SH-SY5Y (cell line): ENCODE measurements around the gene KIFC3.

Experiments
- GATA2 ChIP-seq: IDR thresholded peaks from 2 replicates; pipeline ENCODE4 v1.6.1; 2011; ENCODE audit warnings: mild to moderate bottlenecking, low read depth, low read length
- GATA3 ChIP-seq: IDR thresholded peaks from 2 replicates; pipeline ENCODE4 v1.6.1; 2011; ENCODE audit warnings: low read depth, mild to moderate bottlenecking, low read length, moderate library complexity

DNA sequence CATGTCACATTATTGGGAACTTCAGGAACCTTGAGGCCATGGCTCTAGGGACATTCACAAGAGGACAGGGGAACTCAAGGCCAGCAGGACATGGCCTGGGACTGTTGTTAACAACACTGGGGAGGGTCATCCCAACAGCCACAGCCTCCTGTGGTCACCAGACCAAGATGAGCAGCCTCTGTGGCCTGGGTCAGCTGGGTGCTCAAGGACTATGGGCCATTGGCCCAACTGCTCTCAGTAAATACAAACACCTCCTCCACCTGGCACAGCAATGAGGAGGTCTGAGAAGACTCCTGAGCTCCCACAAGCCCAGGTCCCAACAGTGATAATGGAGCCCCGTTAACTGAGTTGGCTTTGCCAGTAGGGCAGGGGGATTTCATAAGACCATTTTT lies 20.9 kb downstream of the KIFC3 start:
- no peak for TF ChIP-seq GATA3
- no peak for TF ChIP-seq GATA2
